ENCODE measurements around the gene IL17B.
A peak's percentile ranks its signal among the peaks of the same experiment; 100 is the strongest.
"Not testable (repeated sequence)": the region's sequence is repeated elsewhere in the genome, so short reads cannot be mapped to it uniquely, and the experiment has no call there.

Gene IL17B

DNA sequence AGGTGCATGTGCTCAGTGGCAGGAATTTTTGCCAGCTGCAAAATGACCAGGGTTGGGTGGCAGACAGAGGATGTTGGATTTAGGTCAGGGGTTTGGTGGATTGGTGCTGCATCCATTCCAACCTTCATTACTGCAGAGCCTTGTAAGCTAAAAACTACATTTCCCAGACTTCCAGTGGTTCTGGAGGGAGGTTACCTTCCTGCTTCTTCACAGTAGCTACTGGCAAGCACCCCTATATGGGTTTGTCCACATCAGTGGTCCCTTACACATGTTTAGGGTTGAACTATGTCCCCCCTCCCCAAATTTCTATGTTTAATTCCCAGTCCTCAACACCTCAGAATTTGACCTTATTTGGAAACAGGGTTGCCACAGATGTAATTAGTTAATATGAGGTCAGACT, 20.7 kb upstream of the IL17B start:
- Histone ChIP-seq H3K4me3 (ENCODE audit: low read depth, low read length) (no peak overlapping the region), H2BK120ac (ENCODE audit: insufficient read depth, low read length, poor library complexity) (no peak overlapping the region), H3K4ac (ENCODE audit: low read depth, low read length) (no peak overlapping the region), H3K79me1 (ENCODE audit: low read length) (peaks cover 5% of the 10 kb centered on the region), H3K18ac (ENCODE audit: low read length) (no peak overlapping the region), H4K91ac (ENCODE audit: low read depth, low read length) (no peak overlapping the region), H2BK5ac (ENCODE audit: low read depth, low read length, poor library complexity) (no peak overlapping the region), H3K4me1 (ENCODE audit: control insufficient read depth in 1 of 2, insufficient read depth in 2 of 2, low read length in 2 of 2) (peaks cover 12 to 21% of the 10 kb centered on the region in 2 experiments), H4K12ac (ENCODE audit: low read depth, low read length) (no peak overlapping the region), H3K4me2 (ENCODE audit: low read length) (no peak overlapping the region), H3K9me3 (ENCODE audit: insufficient read depth, low read depth, low read length) (no peaks in the 10 kb centered on the region), H3K23ac (ENCODE audit: low read length) (no peak overlapping the region), H3K27me3 (ENCODE audit: insufficient read depth, low read length) (no peaks in the 10 kb centered on the region), H2AK5ac (ENCODE audit: low read length) (no peak overlapping the region), H3K27ac (ENCODE audit: low read depth, low read length) (no peak overlapping the region), H2BK12ac (ENCODE audit: low read length) (no peak overlapping the region), H3K36me3 (ENCODE audit: control insufficient read depth in 1 of 2, insufficient read depth in 2 of 2, low read length in 2 of 2) (no peaks in the 10 kb centered on the region), H4K8ac (ENCODE audit: low read depth, low read length) (no peak overlapping the region), H3K79me2 (ENCODE audit: control insufficient read depth, insufficient read depth, low read length, poor library complexity) (no peaks in the 10 kb centered on the region), H2AFZ (ENCODE audit: insufficient read depth, low read length, poor library complexity) (no peak overlapping the region), H3K14ac (ENCODE audit: low read length) (no peak overlapping the region), H3K9ac (ENCODE audit: low read length) (no peak overlapping the region)
- no peak for DNase-seq

DNA sequence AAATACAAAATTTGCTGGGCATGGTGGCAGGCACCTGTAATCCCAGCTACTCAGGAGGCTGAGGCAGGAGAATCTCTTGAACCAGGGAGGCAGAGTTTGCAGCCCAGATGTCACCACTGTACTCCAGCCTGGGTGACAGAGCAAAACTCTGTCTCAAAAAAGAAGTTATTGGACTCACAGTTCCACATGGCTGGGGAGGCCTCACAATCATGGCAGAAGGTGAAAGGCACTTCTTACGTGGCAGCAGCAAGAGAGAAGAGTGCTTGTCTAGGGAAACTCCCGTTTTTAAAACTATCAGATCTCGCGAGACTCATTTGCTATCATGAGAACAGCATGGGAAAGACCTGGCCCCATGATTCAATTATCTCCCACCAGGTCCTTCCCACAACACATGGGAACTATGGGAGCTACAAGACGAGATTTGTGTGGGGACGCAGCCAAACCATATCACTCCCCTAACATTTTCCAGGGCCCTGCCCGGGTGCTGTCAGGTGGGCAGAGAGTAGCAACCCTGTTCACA, 19.7 kb upstream of the IL17B start:
- peaks cover 10 to 13% of the 10 kb centered on the region in 2 experiments for H3K4me1 ChIP-seq (ENCODE audit: control insufficient read depth in 1 of 2, insufficient read depth in 2 of 2, low read length in 2 of 2)
- H3K36me3 ChIP-seq (ENCODE audit: control insufficient read depth in 1 of 2, insufficient read depth in 2 of 2, low read length in 2 of 2); H3K4me3 ChIP-seq (ENCODE audit: low read depth, low read length); H3K9ac ChIP-seq (ENCODE audit: low read length); H3K14ac ChIP-seq (ENCODE audit: low read length); DNase-seq; H3K4ac ChIP-seq (ENCODE audit: low read depth, low read length); H2BK12ac ChIP-seq (ENCODE audit: low read length); H3K9me3 ChIP-seq (ENCODE audit: insufficient read depth, low read depth, low read length); H4K91ac ChIP-seq (ENCODE audit: low read depth, low read length); H4K12ac ChIP-seq (ENCODE audit: low read depth, low read length); H4K8ac ChIP-seq (ENCODE audit: low read depth, low read length); H2BK120ac ChIP-seq (ENCODE audit: insufficient read depth, low read length, poor library complexity); H3K27me3 ChIP-seq (ENCODE audit: insufficient read depth, low read length); H2BK5ac ChIP-seq (ENCODE audit: low read depth, low read length, poor library complexity); H2AFZ ChIP-seq (ENCODE audit: insufficient read depth, low read length, poor library complexity); H3K27ac ChIP-seq (ENCODE audit: low read depth, low read length); H3K79me1 ChIP-seq (ENCODE audit: low read length); H2AK5ac ChIP-seq (ENCODE audit: low read length); H3K23ac ChIP-seq (ENCODE audit: low read length); H3K18ac ChIP-seq (ENCODE audit: low read length); H3K79me2 ChIP-seq (ENCODE audit: control insufficient read depth, insufficient read depth, low read length, poor library complexity); H3K4me2 ChIP-seq (ENCODE audit: low read length): not testable (repeated sequence)
- no CpG with 5 or more reads among the region's 7 CpGs for WGBS (ENCODE audit: extremely low coverage, insufficient coverage, insufficient read length)

DNA sequence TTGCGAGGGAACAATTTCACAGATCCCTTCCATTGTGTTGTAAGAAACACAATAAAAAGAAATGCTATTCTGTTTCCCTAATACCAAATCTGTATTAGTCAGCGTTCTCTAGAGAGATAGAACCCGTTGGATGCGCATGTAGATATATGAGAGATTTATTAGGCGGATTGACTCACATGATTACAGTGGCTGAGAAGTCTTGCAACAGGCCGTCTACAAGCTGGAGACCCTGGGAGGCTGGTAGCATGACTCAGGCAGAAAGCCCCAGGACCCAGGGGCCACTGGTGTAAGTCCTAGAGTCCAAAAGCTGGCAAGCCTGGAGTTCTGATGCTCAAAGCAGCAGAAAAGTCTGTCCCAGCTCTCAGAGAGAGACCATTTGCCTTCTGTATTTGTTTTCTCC, 18.4 kb upstream of the IL17B start:
- Histone ChIP-seq H3K18ac (ENCODE audit: low read length) (no peak overlapping the region), H3K4ac (ENCODE audit: low read depth, low read length) (no peak overlapping the region), H3K23ac (ENCODE audit: low read length) (no peak overlapping the region), H4K8ac (ENCODE audit: low read depth, low read length) (no peak overlapping the region), H3K36me3 (ENCODE audit: control insufficient read depth in 1 of 2, insufficient read depth in 2 of 2, low read length in 2 of 2) (no peaks in the 10 kb centered on the region), H4K91ac (ENCODE audit: low read depth, low read length) (no peak overlapping the region), H2BK5ac (ENCODE audit: low read depth, low read length, poor library complexity) (no peak overlapping the region), H3K4me3 (ENCODE audit: low read depth, low read length) (no peak overlapping the region), H3K79me1 (ENCODE audit: low read length) (no peaks in the 10 kb centered on the region), H3K27me3 (ENCODE audit: insufficient read depth, low read length) (no peaks in the 10 kb centered on the region), H3K4me2 (ENCODE audit: low read length) (no peak overlapping the region), H3K9ac (ENCODE audit: low read length) (no peak overlapping the region), H2BK120ac (ENCODE audit: insufficient read depth, low read length, poor library complexity) (no peak overlapping the region), H2BK12ac (ENCODE audit: low read length) (no peak overlapping the region), H3K4me1 (ENCODE audit: control insufficient read depth in 1 of 2, insufficient read depth in 2 of 2, low read length in 2 of 2) (peaks cover 6 to 9% of the 10 kb centered on the region in 2 experiments), H2AFZ (ENCODE audit: insufficient read depth, low read length, poor library complexity) (no peak overlapping the region), H2AK5ac (ENCODE audit: low read length) (no peak overlapping the region), H3K9me3 (ENCODE audit: insufficient read depth, low read depth, low read length) (peaks cover 3% of the 10 kb centered on the region), H3K14ac (ENCODE audit: low read length) (no peak overlapping the region), H4K12ac (ENCODE audit: low read depth, low read length) (no peak overlapping the region), H3K27ac (ENCODE audit: low read depth, low read length) (no peak overlapping the region), H3K79me2 (ENCODE audit: control insufficient read depth, insufficient read depth, low read length, poor library complexity) (no peaks in the 10 kb centered on the region)
- WGBS (ENCODE audit: extremely low coverage, insufficient coverage, insufficient read length): no CpG with 5 or more reads among the region's 6 CpGs
- peak in 1 of 2 donors; percentile 9 for DNase-seq

DNA sequence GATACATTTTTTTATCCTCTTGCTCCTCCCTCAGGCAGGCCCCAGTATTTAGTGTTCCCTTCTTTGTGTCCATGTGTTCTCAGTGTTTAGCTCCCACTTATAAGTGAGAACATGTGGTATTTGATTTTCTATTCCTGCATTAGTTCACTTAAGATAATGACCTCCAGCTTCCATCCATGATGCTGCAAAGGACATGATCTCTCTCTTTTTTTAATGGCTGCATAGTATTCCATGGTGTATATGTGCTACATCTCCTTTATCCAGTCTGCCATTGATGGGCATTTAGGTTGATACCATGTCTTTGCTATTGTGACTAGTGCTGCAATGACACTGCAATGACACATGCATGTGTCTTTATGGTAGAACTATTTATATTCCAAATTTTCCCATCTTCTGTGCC, 15.9 kb upstream of the IL17B start:
- not testable (repeated sequence) for H3K27ac ChIP-seq (ENCODE audit: low read depth, low read length); H3K23ac ChIP-seq (ENCODE audit: low read length); H3K4me3 ChIP-seq (ENCODE audit: low read depth, low read length); H3K4ac ChIP-seq (ENCODE audit: low read depth, low read length); H3K79me2 ChIP-seq (ENCODE audit: control insufficient read depth, insufficient read depth, low read length, poor library complexity); H2BK12ac ChIP-seq (ENCODE audit: low read length); H4K8ac ChIP-seq (ENCODE audit: low read depth, low read length); H3K79me1 ChIP-seq (ENCODE audit: low read length); H2BK120ac ChIP-seq (ENCODE audit: insufficient read depth, low read length, poor library complexity); H4K12ac ChIP-seq (ENCODE audit: low read depth, low read length); H3K18ac ChIP-seq (ENCODE audit: low read length); H2AK5ac ChIP-seq (ENCODE audit: low read length); H3K4me2 ChIP-seq (ENCODE audit: low read length); H3K9ac ChIP-seq (ENCODE audit: low read length); H3K36me3 ChIP-seq (ENCODE audit: control insufficient read depth in 1 of 2, insufficient read depth in 2 of 2, low read length in 2 of 2); H4K91ac ChIP-seq (ENCODE audit: low read depth, low read length); H3K27me3 ChIP-seq (ENCODE audit: insufficient read depth, low read length); H3K14ac ChIP-seq (ENCODE audit: low read length); H2AFZ ChIP-seq (ENCODE audit: insufficient read depth, low read length, poor library complexity); H2BK5ac ChIP-seq (ENCODE audit: low read depth, low read length, poor library complexity); H3K4me1 ChIP-seq (ENCODE audit: control insufficient read depth in 1 of 2, insufficient read depth in 2 of 2, low read length in 2 of 2); DNase-seq; H3K9me3 ChIP-seq (ENCODE audit: insufficient read depth, low read depth, low read length)

All from trophoblast cell (in vitro differentiated cells and primary cell).